ENCODE results near the gene ATP2A1.

The ATP2A1 gene

GRCh38 chr16:28858421-28858820 is 19.9 kb upstream of the ATP2A1 start:
- H2AFZ ChIP-seq (ENCODE audit: low read length): no peak overlapping the region
- H3K9me2 ChIP-seq (replicated peaks; ENCODE audit: insufficient read depth, low read length): no peaks in the 10 kb centered on the region
- H3K4me1 ChIP-seq (ENCODE audit: low read length): no peaks in the 10 kb centered on the region
- TF ChIP-seq EZH2phosphoT487 (IDR thresholded peaks at IDR 0.05; ENCODE audit: low read length) (no peak), EZH2 (optimal IDR thresholded peaks at IDR 0.05; ENCODE audit: low read depth, low read length) (no peak)
- TF ChIP-seq, protein P1, sequence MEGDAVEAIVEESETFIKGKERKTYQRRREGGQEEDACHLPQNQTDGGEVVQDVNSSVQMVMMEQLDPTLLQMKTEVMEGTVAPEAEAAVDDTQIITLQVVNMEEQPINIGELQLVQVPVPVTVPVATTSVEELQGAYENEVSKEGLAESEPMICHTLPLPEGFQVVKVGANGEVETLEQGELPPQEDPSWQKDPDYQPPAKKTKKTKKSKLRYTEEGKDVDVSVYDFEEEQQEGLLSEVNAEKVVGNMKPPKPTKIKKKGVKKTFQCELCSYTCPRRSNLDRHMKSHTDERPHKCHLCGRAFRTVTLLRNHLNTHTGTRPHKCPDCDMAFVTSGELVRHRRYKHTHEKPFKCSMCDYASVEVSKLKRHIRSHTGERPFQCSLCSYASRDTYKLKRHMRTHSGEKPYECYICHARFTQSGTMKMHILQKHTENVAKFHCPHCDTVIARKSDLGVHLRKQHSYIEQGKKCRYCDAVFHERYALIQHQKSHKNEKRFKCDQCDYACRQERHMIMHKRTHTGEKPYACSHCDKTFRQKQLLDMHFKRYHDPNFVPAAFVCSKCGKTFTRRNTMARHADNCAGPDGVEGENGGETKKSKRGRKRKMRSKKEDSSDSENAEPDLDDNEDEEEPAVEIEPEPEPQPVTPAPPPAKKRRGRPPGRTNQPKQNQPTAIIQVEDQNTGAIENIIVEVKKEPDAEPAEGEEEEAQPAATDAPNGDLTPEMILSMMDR (IDR thresholded peaks at IDR 0.05; ENCODE audit: low read length): no peak
- DNase-seq: no peak
- H3K9me3 ChIP-seq (replicated peaks; ENCODE audit: insufficient read depth, low read length): no peaks in the 10 kb centered on the region
- no peak overlapping the region for H3K27ac ChIP-seq (ENCODE audit: low read length)
- H3K36me3 ChIP-seq (replicated peaks; ENCODE audit: insufficient read depth, low read length): no peaks in the 10 kb centered on the region
- no peaks in the 10 kb centered on the region for H3K27me3 ChIP-seq (replicated peaks; ENCODE audit: insufficient read depth, low read length)
- H3F3A ChIP-seq (ENCODE audit: insufficient read depth, low read length): peaks cover 5% of the 10 kb centered on the region; the same call in 1 of the 2 replicates
- no peak overlapping the region for H3K4me3 ChIP-seq (ENCODE audit: low read length)
- H4K20me1 ChIP-seq (ENCODE audit: insufficient read depth, low read length): no peaks in the 10 kb centered on the region
- H3K9ac ChIP-seq (ENCODE audit: low read length): no peak overlapping the region
- H3K4me2 ChIP-seq (ENCODE audit: low read depth, low read length): no peak overlapping the region
- H3K79me2 ChIP-seq (ENCODE audit: low read length): peaks cover 8% of the 10 kb centered on the region

- H3K9me3 ChIP-seq (replicated peaks; ENCODE audit: insufficient read depth, low read length): no peaks in the 10 kb centered on the region
- no peak for DNase-seq
- H3F3A ChIP-seq (ENCODE audit: insufficient read depth, low read length): peaks cover 7% of the 10 kb centered on the region; the same call in 1 of the 2 replicates
- no peak overlapping the region for H2AFZ ChIP-seq (ENCODE audit: low read length)
- H3K27me3 ChIP-seq (replicated peaks; ENCODE audit: insufficient read depth, low read length): no peaks in the 10 kb centered on the region
- H3K4me1 ChIP-seq (ENCODE audit: low read length): peaks cover 2% of the 10 kb centered on the region; the same call in 1 of the 2 replicates
- no peak for TF ChIP-seq EZH2phosphoT487 (IDR thresholded peaks at IDR 0.05; ENCODE audit: low read length)
- no peak overlapping the region for H3K4me2 ChIP-seq (ENCODE audit: low read depth, low read length)
- H3K9me2 ChIP-seq (replicated peaks; ENCODE audit: insufficient read depth, low read length): no peaks in the 10 kb centered on the region
- no peaks in the 10 kb centered on the region for H3K36me3 ChIP-seq (replicated peaks; ENCODE audit: insufficient read depth, low read length)
- H3K79me2 ChIP-seq (ENCODE audit: low read length): peaks cover 17% of the 10 kb centered on the region
- no peak overlapping the region for H3K9ac ChIP-seq (ENCODE audit: low read length)
- H4K20me1 ChIP-seq (ENCODE audit: insufficient read depth, low read length): no peaks in the 10 kb centered on the region
- no peak overlapping the region for H3K27ac ChIP-seq (ENCODE audit: low read length)
- no peak overlapping the region for H3K4me3 ChIP-seq (ENCODE audit: low read length)
These were observed 19.0 kb upstream of the ATP2A1 start for GRCh38 chr16:28859326-28859725.

DNA sequence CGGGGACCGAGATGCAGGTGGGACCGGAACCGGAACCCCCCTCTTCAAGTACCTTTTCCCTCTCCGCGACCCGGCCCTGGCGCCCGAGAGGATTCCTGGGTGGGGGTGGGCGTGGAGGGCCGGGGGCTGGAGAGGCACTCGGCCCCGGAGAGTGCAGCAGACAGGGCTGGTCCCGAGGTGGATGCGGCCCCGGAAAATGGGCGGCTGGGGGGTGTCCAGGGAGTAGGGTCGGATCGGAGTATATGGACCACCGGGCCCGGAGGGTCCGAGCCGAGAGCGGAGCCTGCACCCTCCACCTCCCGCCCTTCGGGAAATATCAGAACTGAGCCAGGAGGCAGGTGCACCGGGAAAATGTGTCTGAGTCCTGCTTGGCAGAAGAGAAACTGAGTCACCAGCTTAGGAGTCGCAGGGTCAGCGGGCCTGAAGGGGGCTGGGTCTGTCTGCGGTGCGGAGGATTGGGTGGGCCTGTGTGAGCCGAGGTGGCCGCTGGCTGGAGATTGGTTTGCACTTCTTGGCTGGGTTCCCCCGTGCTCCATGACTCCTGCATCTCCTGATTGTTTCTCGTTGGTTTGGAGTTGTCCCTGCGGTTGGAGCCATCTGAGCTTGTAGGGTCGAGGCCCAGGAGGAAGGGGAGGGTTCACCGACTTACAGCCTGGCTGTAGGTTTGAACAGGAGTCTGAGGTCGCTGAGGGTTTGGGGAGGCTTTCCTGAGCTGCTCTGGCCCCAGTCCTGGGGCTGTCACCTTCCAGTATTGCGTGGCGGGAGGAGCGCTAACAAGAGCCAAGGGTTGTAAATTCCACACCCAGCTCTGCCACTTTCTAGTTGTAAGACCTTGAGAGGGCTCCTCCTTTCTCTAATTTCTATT is 14.1 kb upstream of the ATP2A1 start:
- Histone ChIP-seq H3K27ac (ENCODE audit: low read length) (peak overlapping the region; percentile 66; the same call in 1 of the 2 replicates), H3K4me3 (ENCODE audit: low read length) (peak overlapping the region; percentile 98), H4K20me1 (ENCODE audit: insufficient read depth, low read length) (no peaks in the 10 kb centered on the region), H3K9me2 (replicated peaks; ENCODE audit: insufficient read depth, low read length) (no peaks in the 10 kb centered on the region), H3K9ac (ENCODE audit: low read length) (peak overlapping the region; percentile 94), H3K4me2 (ENCODE audit: low read depth, low read length) (peak overlapping the region; percentile 84), H3K79me2 (ENCODE audit: low read length) (peaks cover 43% of the 10 kb centered on the region), H3K36me3 (replicated peaks; ENCODE audit: insufficient read depth, low read length) (no peaks in the 10 kb centered on the region), H3K4me1 (ENCODE audit: low read length) (peaks cover 4% of the 10 kb centered on the region; the same call in 1 of the 2 replicates), H3K9me3 (replicated peaks; ENCODE audit: insufficient read depth, low read length) (no peaks in the 10 kb centered on the region), H3F3A (ENCODE audit: insufficient read depth, low read length) (peaks cover 7% of the 10 kb centered on the region; the same call in 1 of the 2 replicates), H3K27me3 (replicated peaks; ENCODE audit: insufficient read depth, low read length) (no peaks in the 10 kb centered on the region), H2AFZ (ENCODE audit: low read length) (peak overlapping the region; percentile 95)
- no peak for DNase-seq
- TF ChIP-seq EZH2 (optimal IDR thresholded peaks at IDR 0.05; ENCODE audit: low read depth, low read length): no peak
- TF ChIP-seq, protein P1 (IDR thresholded peaks at IDR 0.05; ENCODE audit: low read length): no peak
- no peak for TF ChIP-seq EZH2phosphoT487 (IDR thresholded peaks at IDR 0.05; ENCODE audit: low read length)

Measured in MM.1S (cell line).